Cardiac septum (tissue), 1 donor: ENCODE data around the gene TMEM205. TPM values are rescaled to one million over a fixed set of nuclear protein-coding genes. Genes with fewer than 3 reads are reported as not detected.
"Not testable (repeated sequence)": the region's sequence is repeated elsewhere in the genome, so short reads cannot be mapped to it uniquely, and the experiment has no call there.

Experiments
- DNase-seq: peaks from one replicate; pipeline ENCODE4 v3.0.0-alpha.2; 2020; ENCODE audit warnings: low spot score
- intact Hi-C: fragments of 100-400 bp; cut with DNase I; formaldehyde crosslinking; loops from one replicate; pipeline ENCODE4 v1.14.0; 2022
- total RNA-seq: library from RNA; stranded (reverse); fragmentation: NEBNext Ultra II Directional; extraction: Animal tissue kit (Norgen Biotek cat#: 25700); gene quantifications from one replicate; pipeline ENCODE4 v1.2.1, GENCODE V29; 2021
- donor health status: DM: no; HTN: no; CAD: no.

Gene TMEM205
- total RNA-seq, 1 donor from 2014 or later, result 75.7 TPM

GRCh38 chr19:11374433-11375142, 28.5 kb upstream of the TMEM205 start, which contains the start of gene SWSAP1:
Gene SWSAP1, plus strand, starts transcription at chr19:11374666. Its CDS starts 15 bp downstream, at chr19:11374681.
- intact Hi-C loops, result no loop called here
- DNase-seq, result peak; percentile 99

GRCh38 chr19:11373885-11374432, 27.9 kb upstream of the TMEM205 start:
- DNase-seq, result no peak
- intact Hi-C loops, result no loop called here

GRCh38 chr19:11373166-11373884, 27.3 kb upstream of the TMEM205 start:
- intact Hi-C loops, result no loop called here

GRCh38 chr19:11370744-11371143, 24.7 kb upstream of the TMEM205 start:
- intact Hi-C loops, result no loop called here
- no peak for DNase-seq

More at GRCh38 chr19:11373166-11373884, 27.3 kb upstream of the TMEM205 start:
- no peak for DNase-seq

- DNase-seq, result no peak
- intact Hi-C loops, result no loop called here
These were observed 21.5 kb upstream of the TMEM205 start for GRCh38 chr19:11367528-11367927.

GRCh38 chr19:11365557-11366117, 19.6 kb upstream of the TMEM205 start:
- intact Hi-C loops, result no loop called here
- no peak for DNase-seq

GRCh38 chr19:11364935-11365334, 18.9 kb upstream of the TMEM205 start:
- DNase-seq, result no peak
- intact Hi-C loops, result no loop called here

- DNase-seq, result no peak
- intact Hi-C loops, result no loop called here
These were observed 18.3 kb upstream of the TMEM205 start for GRCh38 chr19:11364296-11364904.

- no peak for DNase-seq
- intact Hi-C loops, result no loop called here
These were observed 17.8 kb upstream of the TMEM205 start for GRCh38 chr19:11363881-11364280.

GRCh38 chr19:11361771-11362731, 16.0 kb upstream of the TMEM205 start:
- no peak for DNase-seq
- intact Hi-C loops, result no loop called here

GRCh38 chr19:11361037-11361770, 15.1 kb upstream of the TMEM205 start:
- intact Hi-C loops, result no loop called here
- DNase-seq, result no peak

GRCh38 chr19:11359421-11359820, 13.4 kb upstream of the TMEM205 start:
- intact Hi-C loops, result no loop called here
- DNase-seq, result no peak

- intact Hi-C loops, result no loop called here
- no peak for DNase-seq
These were observed 10.8 kb upstream of the TMEM205 start for GRCh38 chr19:11356676-11357550.

- intact Hi-C loops, result no loop called here
These were observed 10.0 kb upstream of the TMEM205 start for GRCh38 chr19:11356074-11356397.

GRCh38 chr19:11355160-11356073, 9.3 kb upstream of the TMEM205 start, which contains the start of gene PLPPR2:
Gene PLPPR2, plus strand, starts transcription at chr19:11355432. Its CDS starts 2,242 bp downstream, at chr19:11357674.
- DNase-seq, result peak; percentile 97
- intact Hi-C loops, result no loop called here

More at GRCh38 chr19:11356074-11356397, 10.0 kb upstream of the TMEM205 start:
- DNase-seq, result no peak

- intact Hi-C loops, DNase-seq: not testable (repeated sequence)
These were observed 8.0 kb upstream of the TMEM205 start for GRCh38 chr19:11354102-11354501.
